GM11168 (cell line): ENCODE measurements around the gene SMIM13.
"Not testable (repeated sequence)": the region's sequence is repeated elsewhere in the genome, so short reads cannot be mapped to it uniquely, and the experiment has no call there.

Experiments
- in situ Hi-C: fragments of 300-500 bp; cut with MboI; formaldehyde crosslinking; loops from one replicate; pipeline ENCODE4 v1.12.0; 2022; ENCODE audit warnings: low sequenced_read_pairs; ENCODE audit not compliant: unreplicated experiment

SMIM13 gene

GRCh38 chr6:11113038-11113437, 19.4 kb downstream of the SMIM13 start:
- in situ Hi-C loops = no loop called here

GRCh38 chr6:11115808-11116536, 22.3 kb downstream of the SMIM13 start:
- in situ Hi-C loops = not testable (repeated sequence)

GRCh38 chr6:11120271-11121005, 26.8 kb downstream of the SMIM13 start:
- in situ Hi-C loops = no loop called here

- in situ Hi-C loops = no loop called here
Observed at GRCh38 chr6:11121851-11122250, 28.2 kb downstream of the SMIM13 start.

- in situ Hi-C loops = no loop called here
Observed at GRCh38 chr6:11122380-11122779, 28.7 kb downstream of the SMIM13 start.

DNA sequence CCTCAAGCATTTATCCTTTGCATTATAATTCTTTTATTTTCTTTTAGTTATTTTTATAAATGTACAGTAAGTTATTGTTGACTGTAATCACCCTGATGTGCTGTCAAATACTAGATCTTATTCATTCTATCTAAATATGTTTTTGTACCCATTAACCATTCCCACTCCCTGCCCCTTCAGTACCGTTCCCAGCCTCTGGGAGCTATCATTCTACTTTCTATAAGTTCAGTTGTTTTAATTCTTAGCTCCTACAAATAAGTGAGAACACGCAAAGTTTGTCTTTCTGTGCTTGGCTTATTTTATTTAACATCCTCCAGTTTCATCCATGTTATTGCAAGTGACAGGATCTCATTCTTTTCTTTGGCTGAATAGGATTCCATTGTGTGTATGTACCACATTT, 30.3 kb downstream of the SMIM13 start:
- in situ Hi-C loops = no loop called here

DNA sequence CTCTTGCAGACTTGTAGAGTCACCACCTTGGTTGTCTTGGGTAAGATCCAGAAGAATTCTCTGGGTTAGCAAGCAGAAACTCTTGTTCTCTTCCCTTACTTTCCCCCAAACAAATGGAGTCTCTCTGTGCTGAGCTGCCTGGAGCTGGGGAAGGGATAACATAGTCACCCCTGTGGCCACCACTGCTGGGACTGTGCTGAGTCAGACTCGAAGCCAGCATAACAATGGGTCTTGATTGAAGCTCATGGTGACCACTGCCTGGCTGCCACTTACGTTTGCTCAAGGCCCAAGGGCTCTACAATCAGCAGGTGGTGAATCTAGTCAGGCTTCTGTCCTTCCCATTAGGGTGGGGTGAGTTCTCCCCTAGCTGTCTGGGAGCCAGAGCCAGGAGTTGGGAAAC, 33.2 kb downstream of the SMIM13 start:
- in situ Hi-C loops = no loop called here

- in situ Hi-C loops = no loop called here
Observed at GRCh38 chr6:11128608-11129007, 35.0 kb downstream of the SMIM13 start.

- in situ Hi-C loops = no loop called here
Observed at GRCh38 chr6:11129908-11130565, 36.4 kb downstream of the SMIM13 start.

GRCh38 chr6:11130605-11131004, 37.0 kb downstream of the SMIM13 start:
- in situ Hi-C loops = no loop called here

DNA sequence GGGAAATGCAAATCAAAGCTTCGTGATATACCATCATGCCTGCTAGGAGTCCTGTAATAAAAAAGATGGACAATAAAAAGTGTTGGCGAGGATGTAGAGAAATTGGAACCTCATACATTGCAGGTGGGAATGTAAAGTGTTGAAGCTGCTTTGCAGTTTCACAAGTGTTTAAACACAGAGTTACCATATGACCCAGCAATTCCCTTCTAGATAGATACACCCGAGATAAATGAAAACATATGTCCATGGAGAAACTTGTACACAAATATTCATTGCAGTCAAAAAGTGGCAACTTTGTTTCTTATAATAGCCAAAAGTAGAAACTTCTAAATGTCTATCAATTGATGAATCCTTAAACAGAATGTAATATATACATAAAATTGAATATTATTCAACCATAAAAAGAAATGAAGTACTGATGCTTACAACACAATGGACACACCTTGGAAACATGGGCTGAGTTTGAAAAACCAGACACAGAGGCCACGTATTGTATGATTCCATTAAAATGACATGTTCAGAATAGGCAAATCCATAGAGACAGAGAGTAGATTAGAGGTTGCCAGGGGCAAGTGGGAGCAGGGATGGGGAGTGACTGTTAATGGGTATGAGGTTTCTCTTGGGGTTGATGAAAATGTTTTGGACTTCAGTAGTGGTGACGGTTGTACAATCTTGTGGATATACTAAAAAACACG, 38.7 kb downstream of the SMIM13 start:
- in situ Hi-C loops = no loop called here

- in situ Hi-C loops = no loop called here
Observed at GRCh38 chr6:11133281-11133680, 39.6 kb downstream of the SMIM13 start.

GRCh38 chr6:11136809-11137208, 43.2 kb downstream of the SMIM13 start:
- in situ Hi-C loops = no loop called here

GRCh38 chr6:11139051-11139960, 45.7 kb downstream of the SMIM13 start:
- in situ Hi-C loops = no loop called here

DNA sequence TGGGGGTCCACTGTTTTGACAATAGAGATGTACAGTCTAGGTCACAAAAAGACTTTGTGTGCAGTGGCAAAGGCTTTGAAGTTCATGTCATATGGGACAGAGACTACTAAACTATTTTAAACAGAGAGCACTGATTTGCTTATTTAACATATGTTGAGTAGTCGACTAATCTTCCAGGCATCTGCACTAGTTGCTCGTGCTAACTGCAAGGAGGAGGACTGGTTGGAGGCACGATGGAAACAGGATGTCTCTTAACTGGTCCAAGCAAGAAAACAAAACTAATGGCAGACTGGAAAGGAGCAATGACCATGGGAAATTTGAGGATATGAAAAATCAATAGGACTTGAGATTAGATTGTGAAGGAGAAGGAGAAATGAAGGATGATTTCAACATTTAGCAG, 46.4 kb downstream of the SMIM13 start:
- in situ Hi-C loops = no loop called here

DNA sequence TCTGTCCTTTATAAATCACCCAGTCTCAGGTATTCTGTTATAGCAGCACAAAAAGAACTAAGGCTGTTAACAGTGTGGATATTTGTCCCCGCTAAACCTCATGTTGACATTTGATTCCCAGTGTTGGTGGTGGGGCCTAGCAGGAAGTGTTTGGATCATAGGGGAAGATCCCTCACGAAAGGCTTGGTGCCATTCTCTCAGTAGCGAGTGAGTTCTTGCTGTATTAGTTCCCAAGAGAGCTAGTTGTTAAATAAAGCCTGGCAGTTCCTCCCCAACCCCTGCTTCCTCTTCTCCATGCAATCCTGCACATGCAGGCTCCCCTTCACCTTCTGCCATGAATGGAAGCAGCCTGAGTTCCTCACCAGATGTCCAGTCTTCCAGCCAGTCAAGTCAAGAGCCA, 47.7 kb downstream of the SMIM13 start:
- in situ Hi-C loops = no loop called here

GRCh38 chr6:11142296-11143027, 48.8 kb downstream of the SMIM13 start:
- in situ Hi-C loops = no loop called here

GRCh38 chr6:11143394-11144371, 50.0 kb downstream of the SMIM13 start:
- in situ Hi-C loops = no loop called here
